Gastroesophageal sphincter (tissue), 4 donors: ENCODE data around the gene ARHGAP23. TPM values are rescaled to one million over a fixed set of nuclear protein-coding genes. Genes with fewer than 3 reads are reported as not detected.

Experiments used
- ATAC-seq: fragments of 150-250 bp; one replicate; pipeline ENCODE4 v1.9.1; 2016; ENCODE audit warnings: mild to moderate bottlenecking, moderate library complexity
- H3K27ac ChIP-seq, 4 donors: fragments of 200-600 bp; sonication (generic) in 3 of 4; 1 replicate in 3 of 4; 2 replicates in 1 of 4; pipeline ENCODE4 v1.5.1; 2016 to 2019
- H3K27me3 ChIP-seq: fragments of 200-600 bp; sonication (generic); one replicate; pipeline ENCODE4 v1.5.1; 2019
- H3K36me3 ChIP-seq, 2 donors: fragments of 200-600 bp; sonication (generic); one replicate each; pipeline ENCODE4 v1.5.1; 2019; ENCODE audit warnings: control low read depth in 1 of 2
- H3K4me1 ChIP-seq, 3 donors: fragments of 200-600 bp; sonication (generic); 1 replicate in 2 of 3; 2 replicates in 1 of 3; pipeline ENCODE4 v1.5.1; 2016 to 2019; ENCODE audit warnings: control low read depth in 2 of 3
- H3K4me3 ChIP-seq, 2 donors: fragments of 200-600 bp; sonication (generic); one replicate each; pipeline ENCODE4 v1.5.1; 2019; ENCODE audit warnings: mild to moderate bottlenecking in 1 of 2, moderate library complexity in 1 of 2
- H3K9me3 ChIP-seq, 3 donors: fragments of 200-600 bp; sonication (generic); one replicate each; pipeline ENCODE4 v1.5.1; 2017 to 2019; ENCODE audit warnings: control low read depth in 2 of 3
- EP300 ChIP-seq: sonication (generic); formaldehyde crosslinking; IDR thresholded peaks from one replicate; pipeline ENCODE4 v1.6.1; 2017; ENCODE audit warnings: antibody characterized with exemption, mild to moderate bottlenecking
- POLR2A ChIP-seq, 2 donors: fragments of 450-650 bp; IDR thresholded peaks; one replicate each; pipeline ENCODE4 v1.6.1; 2017; ENCODE audit warnings: antibody characterized with exemption in 2 of 2, mild to moderate bottlenecking in 2 of 2, moderate library complexity in 1 of 2
- POLR2AphosphoS5 ChIP-seq: sonication (generic); formaldehyde crosslinking; IDR thresholded peaks from one replicate; pipeline ENCODE4 v1.6.1; 2017; ENCODE audit warnings: antibody characterized with exemption
- WGBS, 2 donors: methylation state at CpG; one replicate each; pipeline ENCODE4 v1.1.5; 2018; ENCODE audit warnings: low coverage in 1 of 2; 5-methylcytosine and 5-hydroxymethylcytosine counted together
- total RNA-seq, 4 donors: library from RNA; depleted of rRNA; stranded (reverse); fragments of >200 nt; gene quantifications; one replicate each; pipeline ENCODE4 v1.1.0, GENCODE V29; 2016
- TF ChIP-seq, protein P1 (sequence below), 4 experiments: fragments of 200-600 bp in 2 of 4; fragments of 450-650 bp in 2 of 4; sonication (generic) in 1 of 4; IDR thresholded peaks; one replicate each; pipeline ENCODE4 v1.5.1; 2017 to 2019; ENCODE audit warnings: antibody characterized with exemption in 4 of 4, mild to moderate bottlenecking in 2 of 4, moderate library complexity in 2 of 4

The ARHGAP23 gene
- total RNA-seq, 4 donors from 2014 or later, result 45.3 to 132 (median 82.8) TPM

DNA sequence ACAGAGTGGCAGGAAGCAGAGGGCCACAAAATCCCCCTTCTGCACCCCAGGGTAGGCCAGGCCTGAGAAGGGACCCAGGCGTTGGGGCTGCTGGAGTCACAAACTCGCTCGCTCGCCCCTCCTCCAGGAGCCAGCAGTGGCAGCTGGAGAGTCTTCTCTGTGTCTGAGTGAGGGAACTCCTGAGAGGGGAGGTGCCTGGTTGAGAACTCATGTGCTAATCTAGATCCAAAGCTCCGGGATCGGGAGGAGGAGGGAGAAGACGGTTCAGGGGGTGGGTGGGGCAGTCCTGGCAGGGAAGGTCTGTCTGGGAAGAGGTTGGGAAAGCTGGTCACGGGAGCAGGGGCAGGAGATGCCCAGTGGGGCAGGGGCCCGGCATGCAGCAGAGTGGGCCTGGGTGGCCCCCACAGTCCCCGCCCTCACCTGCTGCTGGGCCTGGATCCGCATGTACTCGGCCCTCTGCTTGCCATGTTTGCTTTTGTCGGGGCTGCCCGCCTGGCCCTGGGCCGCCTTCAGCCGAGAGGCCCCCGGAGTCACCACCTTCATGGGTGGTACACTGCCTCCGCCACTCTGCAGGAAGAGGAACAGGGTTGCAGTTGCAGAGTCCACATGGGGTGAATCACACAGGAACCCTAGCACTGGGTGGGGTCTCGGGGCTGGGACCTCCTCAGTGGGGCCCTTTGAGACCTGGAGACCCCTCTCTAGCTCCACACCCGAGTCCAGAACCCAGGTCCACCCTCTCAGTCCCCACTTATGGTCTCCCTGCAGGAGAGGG is 115.3 kb downstream of the ARHGAP23 start:
- Histone ChIP-seq H3K4me1 (no peaks in the 10 kb centered on the region), H3K36me3 (no peaks in the 10 kb centered on the region), H3K4me3 (no peak overlapping the region), H3K27ac (no peak overlapping the region), H3K27me3 (peaks cover 81% of the 10 kb centered on the region), H3K9me3 (no peaks in the 10 kb centered on the region)
- 78 to 90% methylated on average over 4 of the region's 20 CpGs for WGBS, 2 donors
- TF ChIP-seq, protein P1, sequence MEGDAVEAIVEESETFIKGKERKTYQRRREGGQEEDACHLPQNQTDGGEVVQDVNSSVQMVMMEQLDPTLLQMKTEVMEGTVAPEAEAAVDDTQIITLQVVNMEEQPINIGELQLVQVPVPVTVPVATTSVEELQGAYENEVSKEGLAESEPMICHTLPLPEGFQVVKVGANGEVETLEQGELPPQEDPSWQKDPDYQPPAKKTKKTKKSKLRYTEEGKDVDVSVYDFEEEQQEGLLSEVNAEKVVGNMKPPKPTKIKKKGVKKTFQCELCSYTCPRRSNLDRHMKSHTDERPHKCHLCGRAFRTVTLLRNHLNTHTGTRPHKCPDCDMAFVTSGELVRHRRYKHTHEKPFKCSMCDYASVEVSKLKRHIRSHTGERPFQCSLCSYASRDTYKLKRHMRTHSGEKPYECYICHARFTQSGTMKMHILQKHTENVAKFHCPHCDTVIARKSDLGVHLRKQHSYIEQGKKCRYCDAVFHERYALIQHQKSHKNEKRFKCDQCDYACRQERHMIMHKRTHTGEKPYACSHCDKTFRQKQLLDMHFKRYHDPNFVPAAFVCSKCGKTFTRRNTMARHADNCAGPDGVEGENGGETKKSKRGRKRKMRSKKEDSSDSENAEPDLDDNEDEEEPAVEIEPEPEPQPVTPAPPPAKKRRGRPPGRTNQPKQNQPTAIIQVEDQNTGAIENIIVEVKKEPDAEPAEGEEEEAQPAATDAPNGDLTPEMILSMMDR (IDR thresholded peaks at IDR 0.05), result no peak
- TF ChIP-seq POLR2AphosphoS5 (no peak), POLR2A (IDR thresholded peaks at IDR 0.05) (no peak), EP300 (no peak)
- no peak for ATAC-seq

DNA sequence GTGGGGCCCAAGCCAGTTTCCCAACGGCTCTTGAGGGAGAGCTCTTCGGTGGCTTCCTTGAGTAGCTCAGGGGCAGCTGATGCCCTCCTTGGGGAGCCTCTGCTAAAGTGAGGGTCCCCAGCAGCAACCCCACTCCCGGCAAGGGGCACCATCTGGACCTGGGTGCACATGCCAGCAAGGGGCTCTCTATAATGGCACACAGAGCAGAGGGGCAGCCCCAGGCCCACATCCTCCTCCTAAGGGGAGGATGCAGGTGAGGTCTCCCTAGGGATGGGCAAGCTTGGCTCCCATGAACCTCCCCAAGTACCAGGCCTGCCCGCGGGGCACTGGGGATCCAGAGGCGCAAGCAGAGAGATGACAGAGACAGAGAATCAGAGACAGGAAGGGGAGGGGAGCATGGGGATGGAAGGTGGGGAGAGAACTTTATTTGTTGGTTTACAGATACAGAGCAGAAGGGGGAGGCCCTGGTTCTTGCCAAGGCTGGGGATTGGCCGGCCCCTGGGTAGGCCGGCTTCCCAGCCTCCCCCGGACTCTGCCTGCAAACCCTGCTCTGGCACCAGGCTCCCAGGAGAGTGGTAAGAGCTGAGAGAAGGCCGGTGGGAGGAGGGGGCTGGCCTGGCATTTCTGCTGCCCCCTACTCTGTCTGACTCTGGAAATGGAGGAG is 116.0 kb downstream of the ARHGAP23 start:
- no peak for ATAC-seq
- peaks cover 75% of the 10 kb centered on the region for H3K27me3 ChIP-seq
- 58 to 80% methylated on average over 1 to 4 of the region's 10 CpGs for WGBS, 2 donors

DNA sequence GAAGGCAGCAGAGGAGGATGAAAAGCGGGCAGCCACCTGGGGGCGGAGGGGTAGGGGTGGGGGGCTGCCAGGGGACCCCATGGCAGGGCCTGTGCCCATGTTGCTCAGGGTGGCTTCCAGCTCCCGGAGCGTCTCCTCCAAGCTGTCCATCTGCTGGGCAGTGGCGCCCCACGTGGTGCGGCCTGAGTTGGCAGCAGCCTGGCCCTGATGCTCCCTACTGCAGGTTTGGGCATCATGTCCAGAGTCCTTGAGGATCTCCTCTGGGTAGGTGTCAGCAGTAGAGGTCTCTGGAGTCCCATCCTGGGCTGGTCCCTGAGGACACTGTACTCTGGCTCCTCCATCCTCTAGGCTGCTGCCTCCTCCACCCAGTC is 116.6 kb downstream of the ARHGAP23 start:
- ATAC-seq, result no peak
- Histone ChIP-seq H3K27ac (no peak overlapping the region), H3K9me3 (no peaks in the 10 kb centered on the region), H3K36me3 (no peaks in the 10 kb centered on the region), H3K4me3 (no peak overlapping the region), H3K4me1 (no peaks in the 10 kb centered on the region), H3K27me3 (peaks cover 71% of the 10 kb centered on the region)
- no CpG with 5 or more reads among the region's 7 CpGs for WGBS, 2 donors
- no peak for TF ChIP-seq POLR2A (IDR thresholded peaks at IDR 0.05)

More for the DNA sequence above, 116.0 kb downstream of the ARHGAP23 start:
- Histone ChIP-seq H3K36me3 (no peaks in the 10 kb centered on the region), H3K4me1 (no peaks in the 10 kb centered on the region), H3K4me3 (no peak overlapping the region), H3K9me3 (no peaks in the 10 kb centered on the region), H3K27ac (no peak overlapping the region)
- TF ChIP-seq POLR2AphosphoS5 (no peak), EP300 (no peak), POLR2A (IDR thresholded peaks at IDR 0.05) (no peak)
- TF ChIP-seq, protein P1 (IDR thresholded peaks at IDR 0.05), result no peak

DNA sequence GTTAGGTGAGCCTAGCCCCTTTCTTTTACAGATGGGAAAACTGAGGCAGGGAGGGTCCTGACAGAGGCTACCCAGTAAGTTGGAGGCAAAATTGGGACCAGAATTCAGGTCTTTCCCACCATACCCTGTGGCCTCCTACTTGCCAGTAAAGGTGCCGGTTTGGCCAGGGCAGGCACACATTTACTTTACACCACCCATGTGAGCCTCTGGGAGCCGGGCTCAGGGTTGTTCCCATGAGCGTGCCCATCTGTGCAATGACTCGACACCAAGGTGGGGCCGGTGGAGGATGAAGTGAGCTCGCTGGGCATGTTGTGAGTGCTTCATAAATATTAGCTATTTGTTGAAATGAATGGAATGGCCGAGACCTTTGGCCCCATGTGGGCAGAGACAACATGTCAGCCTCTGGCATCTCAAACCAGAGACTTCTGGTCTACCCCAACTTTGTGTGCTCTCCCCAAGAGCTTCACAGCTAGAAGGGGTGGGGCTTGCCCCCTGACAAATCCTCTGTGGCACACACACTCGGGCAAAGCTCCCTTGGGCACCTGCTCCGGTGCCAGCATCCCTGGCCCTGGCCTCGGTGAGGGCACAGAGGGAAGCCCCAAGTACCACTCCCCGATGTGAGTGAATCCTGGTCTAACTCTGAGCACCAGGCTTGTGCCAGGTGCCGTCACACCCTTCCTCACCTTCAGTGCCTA is 117.4 kb downstream of the ARHGAP23 start:
- H3K4me3 ChIP-seq, result no peak overlapping the region

DNA sequence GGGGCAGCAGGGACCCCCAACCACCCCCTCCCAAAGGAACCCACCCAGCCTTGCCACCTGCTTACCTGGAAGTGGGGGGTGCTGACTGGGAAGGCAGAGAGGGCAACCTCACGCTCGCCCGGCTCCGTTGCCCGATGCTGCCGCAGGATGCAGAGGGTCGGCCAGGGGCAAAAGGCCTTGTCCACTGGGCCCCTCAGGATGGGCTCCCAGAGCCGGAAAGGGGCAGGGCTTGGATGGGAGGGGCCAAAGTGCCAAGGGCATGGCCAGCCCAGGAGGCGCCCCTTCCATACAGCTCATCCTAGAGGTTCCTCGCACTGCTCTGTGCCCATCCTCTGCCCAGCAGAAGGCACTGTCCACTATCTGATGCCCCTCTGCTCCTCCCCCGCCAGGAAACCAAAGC is 118.1 kb downstream of the ARHGAP23 start:
- Histone ChIP-seq H3K27me3 (peaks cover 82% of the 10 kb centered on the region), H3K4me1 (no peaks in the 10 kb centered on the region), H3K27ac (no peak overlapping the region), H3K9me3 (no peaks in the 10 kb centered on the region), H3K36me3 (peaks cover 0 to 4% of the 10 kb centered on the region in 2 donors), H3K4me3 (no peak overlapping the region)
- TF ChIP-seq POLR2A (IDR thresholded peaks at IDR 0.05), result no peak
- TF ChIP-seq EP300, result no peak
- no peak for TF ChIP-seq POLR2AphosphoS5
- TF ChIP-seq, protein P1 (IDR thresholded peaks at IDR 0.05), result no peak
- WGBS, 2 donors, result no CpG with 5 or more reads among the region's 11 CpGs
- ATAC-seq, result no peak

More for the DNA sequence above, 117.4 kb downstream of the ARHGAP23 start:
- WGBS, 2 donors, result 80 to 89% methylated on average over 3 of the region's 12 CpGs
- no peak for TF ChIP-seq POLR2AphosphoS5
- TF ChIP-seq, protein P1 (IDR thresholded peaks at IDR 0.05), result no peak
- no peak for TF ChIP-seq POLR2A (IDR thresholded peaks at IDR 0.05)
- TF ChIP-seq EP300, result no peak
- Histone ChIP-seq H3K27me3 (peaks cover 79% of the 10 kb centered on the region), H3K9me3 (no peaks in the 10 kb centered on the region), H3K36me3 (no peaks in the 10 kb centered on the region), H3K4me1 (no peaks in the 10 kb centered on the region), H3K27ac (no peak overlapping the region)
- no peak for ATAC-seq
